Measurements from ENCODE around the gene UPK3BL1.
"Not testable (repeated sequence)": the region's sequence is repeated elsewhere in the genome, so short reads cannot be mapped to it uniquely, and the experiment has no call there.

UPK3BL1 gene

DNA sequence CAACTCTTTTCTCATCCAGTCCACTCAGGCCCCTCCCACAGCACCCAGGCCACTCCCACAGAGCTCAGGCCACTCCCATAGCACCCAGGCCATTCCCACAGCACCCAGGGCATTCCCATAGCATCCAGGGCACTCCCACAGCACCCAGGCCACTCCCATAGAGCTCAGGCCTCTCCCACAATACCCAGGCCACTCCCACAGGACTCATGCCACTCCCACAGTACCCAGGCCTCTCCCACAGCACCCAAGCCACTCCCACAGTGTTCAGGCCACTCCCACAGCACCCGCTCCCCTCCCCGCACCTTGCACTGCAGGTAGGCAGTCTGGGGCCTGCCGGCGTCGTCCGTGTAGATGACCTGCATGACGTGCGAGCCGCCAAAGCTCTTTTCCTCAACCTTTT, 52.7 kb downstream of the UPK3BL1 start:
- not testable (repeated sequence) for FAIRE-seq; DNase-seq (ENCODE audit: low spot score)

Measured in urothelium cell line (cell line).